GM18867 (cell line): ENCODE measurements around the gene ADH1A.
"Not testable (repeated sequence)": the region's sequence is repeated elsewhere in the genome, so short reads cannot be mapped to it uniquely, and the experiment has no call there.

Experiments used
- ATAC-seq: cut with Tn5 transposase; IDR thresholded peaks from one replicate; pipeline ENCODE4 v1.9.1; 2021; ENCODE audit warnings: mild to moderate bottlenecking, moderate library complexity; ENCODE audit not compliant: unreplicated experiment

Gene ADH1A

DNA sequence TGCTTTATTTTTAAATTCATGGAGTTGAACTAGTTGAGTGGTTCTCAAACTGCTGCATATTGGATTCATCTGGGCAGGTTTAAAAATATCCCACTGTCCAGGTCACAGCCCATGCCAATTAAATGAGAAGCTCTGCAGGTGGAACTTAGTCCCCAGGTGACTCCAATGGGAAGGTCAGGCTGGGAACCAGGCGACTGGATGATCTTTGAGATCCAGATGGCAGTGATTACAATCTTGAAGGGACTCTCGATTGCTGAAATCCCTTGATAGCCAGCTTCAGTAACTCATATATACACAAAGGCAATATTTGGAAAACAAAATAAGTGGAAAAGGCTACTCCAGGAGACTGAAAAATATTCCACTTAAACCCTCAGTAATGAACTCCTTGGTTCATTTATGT is 8.1 kb downstream of the ADH1A start:
- no peak for ATAC-seq

DNA sequence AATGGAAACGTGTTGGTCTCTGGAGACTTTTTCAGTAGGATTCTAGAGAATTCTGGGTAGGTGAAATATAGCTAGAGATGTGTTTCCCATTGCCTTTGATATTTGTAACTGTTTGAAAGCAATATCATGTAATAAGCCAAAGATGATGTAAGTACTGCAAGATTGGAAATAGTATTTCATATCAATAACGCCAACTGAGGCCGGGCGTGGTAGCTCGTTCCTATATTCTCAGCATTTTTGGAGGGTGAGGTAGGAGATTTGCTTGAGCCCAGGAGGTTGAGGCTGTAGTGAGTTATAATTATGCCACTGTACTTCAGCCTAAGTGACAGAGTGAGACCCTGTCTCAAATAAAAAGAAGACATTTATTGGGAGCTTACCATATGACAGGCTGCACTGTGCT is 9.5 kb downstream of the ADH1A start:
- no peak for ATAC-seq

DNA sequence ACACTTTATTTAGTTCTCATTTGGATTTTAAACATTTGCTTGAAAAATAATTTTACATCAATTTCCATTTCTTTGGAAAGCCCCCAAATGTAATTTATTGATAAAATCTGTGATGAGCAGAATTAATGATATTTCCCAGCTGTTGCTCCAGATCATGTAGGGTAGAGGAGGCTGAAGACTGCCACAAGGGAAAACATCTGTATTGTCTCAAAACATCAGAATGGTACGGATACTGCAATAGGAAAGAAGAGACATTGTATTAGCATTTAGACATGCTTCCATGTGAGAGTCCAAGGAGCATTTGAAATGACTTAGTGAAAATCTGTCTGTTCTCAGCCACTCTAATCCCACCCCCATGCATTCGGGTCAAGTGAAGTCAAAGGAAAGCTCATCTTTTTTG is 14.4 kb downstream of the ADH1A start:
- ATAC-seq: no peak

DNA sequence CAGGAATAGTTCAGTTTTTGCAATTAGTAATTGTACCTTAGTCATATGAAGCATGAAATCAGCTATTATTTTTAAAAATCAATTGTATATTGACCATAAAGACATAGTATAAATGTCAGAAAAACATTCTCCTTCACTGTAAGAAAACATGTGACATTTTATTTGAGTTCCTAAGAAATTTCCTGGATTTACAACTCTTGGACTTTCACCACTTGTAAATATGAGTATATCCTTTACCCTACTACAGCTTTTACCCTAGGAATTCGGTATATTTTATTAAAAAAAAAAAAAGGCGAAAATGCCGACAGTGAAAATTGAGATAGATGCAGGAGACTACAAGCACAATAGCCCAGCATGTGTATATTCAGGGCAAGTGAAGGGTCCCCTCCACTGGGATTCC is 14.9 kb downstream of the ADH1A start:
- no peak for ATAC-seq

DNA sequence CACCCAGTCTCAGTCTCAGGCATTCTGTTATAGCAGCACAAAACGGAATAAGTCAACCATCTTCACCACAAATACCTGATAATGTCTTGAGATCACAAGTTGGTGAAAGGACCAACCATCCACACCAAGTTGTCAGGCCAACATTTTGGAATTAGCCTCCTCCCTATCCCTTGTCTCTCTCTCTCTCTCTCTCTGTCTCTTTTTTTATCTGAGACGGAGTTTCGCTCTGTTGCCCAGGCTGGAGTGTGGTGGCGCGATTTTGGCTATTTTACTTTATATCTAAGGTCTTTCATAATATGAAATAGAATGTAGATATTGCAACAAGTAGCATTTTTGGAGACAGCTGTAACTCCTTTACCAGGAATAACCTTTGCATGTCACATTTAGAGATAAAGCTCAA is 15.7 kb downstream of the ADH1A start:
- ATAC-seq: no peak

DNA sequence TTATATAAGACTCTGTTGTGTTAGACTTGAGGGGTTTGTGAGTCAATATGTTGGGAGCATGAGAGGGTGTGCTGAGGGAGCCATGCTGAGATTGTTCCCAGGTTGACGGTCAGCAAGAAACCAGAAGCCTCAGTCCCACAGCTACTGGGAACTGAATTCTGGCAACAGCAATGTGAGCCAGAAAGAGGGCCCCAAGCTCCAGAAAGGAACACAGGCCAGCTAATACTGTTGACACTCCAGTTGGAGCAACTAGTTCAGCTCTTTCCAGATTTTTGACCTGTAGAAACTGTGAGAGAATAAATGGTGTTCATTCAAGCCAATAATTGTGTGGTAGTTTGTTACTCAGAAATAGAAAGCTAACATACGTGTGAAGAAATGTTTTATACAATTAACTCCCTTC is 17.1 kb downstream of the ADH1A start:
- ATAC-seq: no peak

DNA sequence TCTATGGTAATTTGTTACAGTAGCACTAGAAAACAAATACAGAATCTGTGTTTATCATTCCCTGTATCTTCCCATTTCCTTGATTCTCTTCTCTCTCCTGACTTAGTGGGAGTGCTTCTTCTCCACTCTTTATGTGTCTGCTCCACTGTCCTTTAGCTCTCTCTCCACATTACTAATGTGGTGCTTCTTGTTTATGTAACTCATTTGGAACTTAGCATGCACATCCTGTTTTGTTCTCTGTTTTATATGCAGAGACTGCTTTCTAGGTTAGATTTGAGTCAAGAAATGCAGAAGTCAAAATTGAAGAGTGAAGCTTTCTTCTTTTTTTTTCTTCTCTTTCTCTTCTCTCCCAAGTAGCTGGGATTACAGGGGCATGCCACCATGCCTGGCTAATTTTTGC is 25.9 kb downstream of the ADH1A start:
- ATAC-seq: no peak

DNA sequence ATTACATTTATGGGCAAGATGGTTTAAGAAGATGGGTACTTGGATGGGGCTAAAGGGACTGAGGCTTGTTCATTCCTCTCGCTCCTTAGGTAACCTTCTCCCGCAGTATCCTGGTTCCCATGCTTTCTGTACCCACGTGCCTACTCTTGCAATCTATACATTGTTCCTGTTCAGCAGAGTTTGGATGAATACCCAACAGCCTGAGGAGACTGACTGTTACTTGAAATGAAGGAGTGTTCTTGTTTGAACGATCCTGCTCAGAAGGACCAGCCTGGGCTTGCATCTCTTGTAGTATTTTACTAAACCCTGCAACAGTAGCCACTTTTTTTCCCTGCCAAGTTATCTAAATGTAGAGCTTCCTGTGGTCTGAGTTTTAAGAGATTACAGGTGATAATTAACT is 38.0 kb downstream of the ADH1A start:
- ATAC-seq: no peak

DNA sequence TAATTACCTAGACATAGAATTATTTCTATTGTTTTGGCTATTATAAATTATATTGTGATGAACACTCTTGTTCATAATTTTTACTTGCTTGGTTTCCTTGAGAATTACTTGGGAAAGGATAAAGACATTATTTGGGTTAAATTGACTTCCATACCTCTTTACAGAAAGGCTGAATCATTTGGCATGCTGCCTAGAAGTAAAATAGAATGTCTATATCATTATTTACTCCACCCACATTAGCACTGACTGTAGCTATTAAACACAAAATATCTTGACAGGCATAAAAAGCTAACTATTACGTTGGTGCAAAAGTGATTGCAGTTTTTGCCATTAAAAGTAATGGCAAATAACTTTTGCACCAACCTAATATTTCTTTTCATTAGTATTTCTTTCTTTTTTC is 42.1 kb downstream of the ADH1A start:
- no peak for ATAC-seq

DNA sequence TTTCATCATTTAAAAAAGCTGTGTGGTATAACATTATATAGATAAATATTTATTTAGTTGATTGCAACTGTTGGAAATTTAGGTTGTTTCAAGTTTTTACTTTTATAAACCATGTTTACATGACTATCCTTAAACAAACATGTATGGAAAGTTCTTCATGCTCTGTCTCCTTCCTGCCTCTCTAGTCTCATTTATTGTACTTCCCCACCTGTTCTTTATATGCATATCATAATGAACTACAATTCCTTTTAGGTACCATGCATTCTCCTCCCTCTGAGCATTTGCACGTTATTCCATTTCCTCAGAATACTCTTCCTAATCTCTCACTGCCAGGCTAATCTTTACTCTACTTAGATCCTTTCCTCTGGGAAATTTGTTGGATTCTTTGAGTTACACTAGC is 54.8 kb downstream of the ADH1A start:
- no peak for ATAC-seq

DNA sequence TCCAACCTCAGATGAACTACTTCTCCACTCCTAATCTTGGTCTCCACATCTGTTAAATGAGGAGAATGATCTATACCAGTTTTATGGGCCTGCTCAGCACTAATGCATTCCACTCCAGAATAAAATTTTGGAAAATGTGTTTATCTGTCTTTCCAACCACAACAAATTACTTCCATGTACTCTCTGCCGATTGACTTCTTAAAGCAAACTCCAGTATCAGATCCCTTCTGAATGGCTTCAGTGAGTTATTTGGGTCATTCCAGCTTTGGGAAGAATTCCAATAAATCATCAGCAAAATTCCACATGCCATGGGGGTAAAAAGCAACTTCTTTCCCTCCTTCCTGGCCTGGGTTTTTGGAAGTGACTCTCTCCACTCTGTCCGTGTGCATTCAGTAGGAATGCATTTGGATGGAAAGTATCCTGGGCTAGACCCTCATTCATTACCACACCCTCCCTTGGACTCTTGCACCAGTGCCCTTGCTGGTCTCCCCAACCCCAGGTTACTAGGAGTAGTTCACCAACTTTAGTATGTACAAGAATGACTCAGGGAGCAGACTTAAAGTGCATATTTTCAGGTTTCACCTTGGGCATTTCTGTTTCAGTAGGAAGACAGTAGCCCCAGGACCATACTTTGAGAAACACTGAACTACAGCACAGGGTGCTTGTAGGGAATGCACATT is 56.3 kb downstream of the ADH1A start:
- ATAC-seq: no peak

DNA sequence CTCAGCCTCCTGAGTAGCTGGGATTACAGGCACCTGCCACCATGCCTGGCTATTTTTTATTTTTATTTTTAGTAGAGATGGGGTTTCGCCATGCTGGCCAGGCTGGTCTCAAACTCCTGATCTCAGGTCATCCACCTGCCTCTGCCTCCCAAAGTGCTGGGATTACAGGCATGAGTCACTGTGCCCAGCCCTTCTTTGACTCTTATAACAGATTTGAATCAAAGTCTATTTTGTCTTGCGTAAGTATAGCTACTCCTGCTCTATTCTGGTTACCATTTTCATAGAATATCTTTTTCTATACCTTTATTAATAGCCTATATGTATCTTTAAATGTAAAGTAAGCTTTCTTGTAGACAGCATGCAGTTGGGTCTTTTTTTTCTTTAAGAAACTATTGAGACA is 57.4 kb downstream of the ADH1A start:
- ATAC-seq: not testable (repeated sequence)

DNA sequence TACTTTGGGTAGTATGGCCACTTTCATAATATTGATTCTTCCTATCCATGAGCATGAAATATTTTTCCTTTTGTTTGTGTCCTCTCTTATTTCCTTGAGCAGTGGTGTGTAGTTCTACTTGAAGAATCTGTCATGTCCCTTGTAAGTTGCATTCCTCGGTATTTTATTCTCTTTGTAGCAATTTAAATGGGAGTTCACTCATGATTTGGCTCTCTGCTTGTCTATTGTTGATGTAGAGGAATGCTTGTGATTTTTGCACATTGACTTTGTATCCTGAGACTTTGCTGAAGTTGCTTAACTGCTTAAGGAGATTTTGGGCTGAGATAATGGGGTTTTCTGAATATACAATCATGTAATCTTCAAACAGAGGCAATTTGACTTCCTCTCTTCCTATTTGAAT is 62.1 kb downstream of the ADH1A start:
- not testable (repeated sequence) for ATAC-seq

DNA sequence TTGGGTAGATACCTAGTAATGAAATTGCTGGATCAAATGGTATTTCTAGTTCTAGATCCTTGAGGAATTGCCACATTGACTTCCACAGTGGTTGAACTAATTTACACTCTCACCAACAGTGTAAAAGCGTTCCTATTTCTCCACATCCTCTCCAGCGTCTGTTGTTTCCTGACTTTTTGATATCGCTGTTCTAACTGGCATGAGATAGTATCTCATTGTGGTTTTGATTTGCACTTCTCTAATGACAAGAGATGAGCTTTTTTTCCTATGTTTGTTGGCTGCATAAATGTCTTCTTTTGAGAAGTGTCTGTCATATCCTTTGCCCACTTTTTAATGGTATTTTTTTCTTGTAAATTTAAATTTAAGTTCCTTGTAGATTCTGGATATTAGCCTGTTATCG is 63.1 kb downstream of the ADH1A start:
- not testable (repeated sequence) for ATAC-seq
